Tibial nerve (tissue), 4 donors: ENCODE measurements around the gene KRT3.

Experiments used
- CTCF ChIP-seq, 5 experiments: fragments of 200-600 bp in 3 of 5; fragments of 450-650 bp in 2 of 5; sonication (generic) in 3 of 5; IDR thresholded peaks; one replicate each; pipeline ENCODE4 v1.5.1; 2016 to 2019; ENCODE audit warnings: antibody characterized with exemption in 5 of 5, mild to moderate bottlenecking in 3 of 5, moderate library complexity in 2 of 5
- EP300 ChIP-seq, 2 donors: sonication (generic); formaldehyde crosslinking; IDR thresholded peaks; one replicate each; pipeline ENCODE4 v1.6.1; 2017; ENCODE audit warnings: antibody characterized with exemption in 2 of 2, mild to moderate bottlenecking in 1 of 2

- TF ChIP-seq CTCF (IDR thresholded peaks at IDR 0.05) (no peak), EP300 (IDR thresholded peaks at IDR 0.05) (no peak)
These were observed 6.5 kb upstream of the KRT3 start for GRCh38 chr12:52802442-52802841.
